Stimulated activated CD4-positive, alpha-beta T cell treated with anti-CD3 and anti-CD28 coated beads, Interleukin-15, amount 100 ng/mL, for 1 hour (primary cell): ENCODE data around the gene TGIF2.
"Not testable (repeated sequence)": the region's sequence is repeated elsewhere in the genome, so short reads cannot be mapped to it uniquely, and the experiment has no call there.

Source experiments
- DNase-seq, 2 donors: peaks; one replicate each; pipeline ENCODE4 v3.0.0-alpha.2; 2020; ENCODE audit warnings: low read depth in 1 of 2, low spot score in 1 of 2

Gene TGIF2

GRCh38 chr20:36613974-36614373 lies 40.6 kb downstream of the TGIF2 start:
- DNase-seq = no peak

DNA sequence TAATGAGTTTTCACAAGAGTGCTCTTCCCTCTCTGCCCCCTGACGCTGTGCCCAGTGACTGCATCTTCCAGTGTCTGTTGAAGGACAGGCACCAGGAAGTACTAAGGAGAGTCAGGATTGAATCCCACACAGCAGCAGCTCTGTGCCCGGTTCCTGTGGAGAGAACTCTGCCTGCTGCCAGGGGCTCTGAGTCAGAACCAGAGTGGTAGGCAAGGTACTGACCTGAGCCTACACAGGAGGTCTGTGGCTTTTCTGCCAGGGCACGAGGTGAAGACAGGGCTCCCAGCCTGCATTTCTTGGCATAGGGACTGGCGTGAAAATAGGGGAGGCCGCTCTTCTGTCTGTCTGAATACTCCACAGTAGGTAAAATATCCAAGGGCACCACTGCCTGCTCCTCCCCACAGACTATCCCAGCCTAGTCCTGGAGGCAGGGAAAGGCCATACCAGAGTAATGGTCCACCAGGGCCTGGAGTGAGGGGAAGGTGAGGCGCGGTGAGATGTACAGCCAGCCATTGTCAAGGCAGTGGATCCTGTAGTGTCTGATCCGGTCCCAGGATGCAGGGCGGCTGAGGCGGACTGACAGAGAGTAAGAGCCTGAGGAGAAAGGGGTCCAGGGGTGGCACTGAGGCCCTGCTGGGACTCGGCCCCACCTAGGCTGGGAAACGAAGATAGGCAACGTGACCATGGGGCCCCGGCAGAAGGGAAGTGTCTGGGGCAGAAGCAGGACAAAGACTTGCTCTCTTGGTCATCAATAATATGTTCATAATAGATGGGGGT lies 41.6 kb downstream of the TGIF2 start:
- DNase-seq = no peak

DNA sequence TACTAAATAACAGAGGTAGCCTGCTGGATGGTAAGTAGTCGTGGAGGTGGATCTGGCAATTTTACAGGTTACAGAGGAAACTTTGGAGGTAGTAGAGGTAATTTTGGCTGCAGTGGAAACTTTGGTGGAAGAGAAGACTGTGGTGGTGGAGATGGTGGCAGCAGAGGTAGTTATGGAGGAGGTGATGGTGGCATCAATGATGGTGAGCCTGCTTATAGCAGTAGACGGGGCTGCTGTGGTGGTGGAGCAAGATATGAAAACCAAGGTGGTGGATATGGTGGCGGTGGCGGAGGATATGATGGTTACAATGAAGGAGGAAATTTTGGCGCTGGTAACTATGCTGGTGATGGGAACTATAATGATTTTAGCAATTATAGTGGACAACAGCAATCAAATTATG lies 47.5 kb downstream of the TGIF2 start:
- DNase-seq = no peak

DNA sequence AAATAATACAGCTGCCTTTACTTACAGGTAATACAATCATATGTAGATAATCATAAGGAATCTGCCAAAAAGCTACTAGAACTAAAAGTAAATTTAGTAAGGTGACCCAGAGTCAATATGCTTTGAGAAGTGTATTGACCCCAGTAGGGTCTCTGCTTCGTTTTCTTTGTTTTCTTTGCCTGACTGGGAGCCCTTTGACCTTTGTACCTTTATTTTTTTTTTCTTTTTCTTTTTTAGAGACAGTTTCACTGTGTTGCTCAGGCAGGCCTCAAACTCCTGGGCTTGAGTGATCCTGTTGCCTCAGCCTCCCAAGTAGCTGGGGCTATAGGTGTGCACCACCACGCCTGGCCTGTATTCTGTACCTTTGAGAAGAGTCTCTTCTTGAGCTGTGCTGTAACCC lies 50.0 kb downstream of the TGIF2 start:
- no peak for DNase-seq

- no peak for DNase-seq
These were observed 50.9 kb downstream of the TGIF2 start for GRCh38 chr20:36624068-36624943.

DNA sequence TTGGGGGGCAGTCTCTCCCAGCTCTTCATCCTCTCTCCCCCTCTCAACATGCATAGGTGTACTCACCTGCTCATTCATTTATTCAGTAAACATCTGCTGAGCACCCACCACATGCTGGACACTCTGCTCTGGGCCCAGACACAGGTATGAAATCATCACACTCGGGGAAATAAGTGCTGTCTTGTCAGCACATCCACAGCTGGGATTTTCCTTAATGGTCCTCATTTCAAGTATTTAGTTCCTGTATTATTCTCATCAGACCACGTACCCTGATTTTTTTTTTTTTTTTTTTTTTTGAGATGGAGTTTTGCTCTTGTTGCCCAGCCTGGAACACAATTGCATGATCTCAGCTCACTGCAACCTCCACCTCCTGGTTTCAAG lies 51.5 kb downstream of the TGIF2 start:
- no peak for DNase-seq

DNA sequence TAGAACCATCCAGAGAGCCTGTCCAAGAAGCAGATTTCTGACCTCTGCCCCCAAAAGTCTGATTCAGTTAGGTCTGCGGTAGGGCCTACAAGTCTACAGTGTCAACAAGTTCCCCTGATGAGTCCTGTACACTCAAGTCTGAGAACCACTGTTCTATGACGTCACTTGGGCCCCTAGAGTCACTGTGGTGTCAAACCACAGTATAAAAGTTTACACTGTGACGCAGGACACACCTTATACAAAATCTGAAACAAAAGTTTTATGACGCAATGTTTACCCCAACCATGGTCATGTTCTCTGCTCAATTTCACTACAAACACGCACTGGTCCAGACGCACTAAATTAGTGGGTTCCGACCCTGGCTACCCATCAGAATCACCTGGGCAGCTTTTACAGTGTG lies 54.7 kb downstream of the TGIF2 start:
- DNase-seq = no peak

- DNase-seq = peak in 1 of 2 donors; percentile 13
These were observed 56.6 kb downstream of the TGIF2 start for GRCh38 chr20:36629719-36630681.

GRCh38 chr20:36631646-36632045 lies 58.2 kb downstream of the TGIF2 start:
- no peak for DNase-seq

DNA sequence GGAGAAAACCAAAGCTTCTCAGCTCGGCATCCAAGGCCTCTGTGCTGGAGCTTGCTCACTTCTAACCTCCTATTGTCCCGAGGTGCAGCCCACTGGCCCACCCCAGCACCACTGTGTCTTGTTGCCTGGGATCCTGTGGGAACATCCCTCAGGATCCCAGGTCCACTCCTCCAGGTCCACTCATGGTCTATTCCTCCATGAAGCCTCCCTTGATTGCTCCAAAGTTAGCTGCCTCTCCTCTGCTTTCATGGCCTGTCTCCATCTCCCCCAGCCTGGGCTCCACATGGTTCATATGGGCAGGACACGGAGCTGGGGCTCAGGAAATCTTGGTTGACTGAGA lies 58.7 kb downstream of the TGIF2 start:
- DNase-seq = no peak

DNA sequence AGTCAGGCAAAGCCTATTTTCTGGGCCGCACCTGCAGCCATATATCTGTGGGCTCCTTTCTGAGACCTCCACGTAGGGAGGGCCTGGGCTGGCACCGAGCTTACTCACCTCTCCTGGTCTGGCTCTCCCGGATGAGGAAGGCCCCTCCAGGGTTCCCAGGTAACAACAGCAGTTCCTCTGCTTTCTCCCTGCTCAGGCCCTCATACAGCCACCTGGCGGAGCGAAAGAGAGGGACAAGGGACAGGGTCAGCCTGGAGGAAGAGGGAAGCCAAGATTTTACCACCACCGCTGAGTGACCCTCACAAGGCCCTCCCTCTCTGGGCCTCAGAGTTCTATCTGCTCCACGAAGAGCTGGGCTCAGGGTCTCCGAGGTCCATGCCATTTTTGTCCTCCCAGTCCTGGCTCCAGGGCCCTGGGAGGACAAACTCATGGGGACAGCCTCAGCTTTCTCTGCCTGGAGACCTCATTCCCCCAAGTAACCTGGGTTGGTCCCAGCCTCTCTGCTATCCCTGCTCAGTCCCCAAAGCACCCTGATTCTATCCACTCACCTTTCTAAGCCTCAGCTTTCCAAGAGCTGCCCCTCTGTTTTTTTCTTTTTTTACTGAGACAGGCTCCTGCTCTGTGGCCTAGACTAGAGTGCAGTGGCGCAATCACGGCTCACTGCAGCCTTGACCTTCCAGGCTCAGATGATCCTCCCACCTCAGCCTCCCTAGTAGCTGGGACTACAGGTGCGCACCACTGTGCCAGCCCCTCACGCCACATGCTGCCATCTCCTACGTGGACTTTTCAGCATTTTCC lies 59.3 kb downstream of the TGIF2 start:
- no peak for DNase-seq

GRCh38 chr20:36633285-36633772 lies 59.9 kb downstream of the TGIF2 start:
- no peak for DNase-seq

GRCh38 chr20:36634342-36634741 lies 60.9 kb downstream of the TGIF2 start:
- no peak for DNase-seq

DNA sequence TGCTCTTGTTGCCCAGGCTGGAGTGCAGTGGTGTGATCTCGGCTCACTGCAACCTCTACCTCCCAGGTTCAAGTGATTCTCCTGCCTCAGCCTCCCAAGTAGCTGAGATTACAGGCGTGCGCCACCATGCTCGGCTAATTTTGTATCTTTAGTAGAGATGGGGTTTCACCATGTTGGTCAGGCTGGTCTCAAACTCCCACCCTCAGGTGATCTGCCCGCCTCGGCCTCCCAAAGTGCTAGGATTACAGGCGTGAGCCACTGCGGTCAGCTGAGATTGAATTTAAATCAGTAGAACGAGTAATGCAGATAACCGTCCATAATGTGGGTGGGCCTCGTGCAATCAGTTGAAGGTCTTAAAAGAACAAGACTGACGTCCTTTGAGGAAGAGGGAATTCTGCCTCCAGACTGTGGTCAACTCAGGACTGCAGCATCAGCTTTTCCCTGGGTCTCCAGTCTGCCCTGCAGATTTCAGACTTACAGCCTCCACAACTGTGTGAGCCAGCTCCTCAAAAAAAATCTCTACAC lies 65.5 kb downstream of the TGIF2 start:
- not testable (repeated sequence) for DNase-seq

GRCh38 chr20:36641506-36641843 lies 68.1 kb downstream of the TGIF2 start:
- DNase-seq = no peak

- DNase-seq = no peak
These were observed 68.7 kb downstream of the TGIF2 start for GRCh38 chr20:36642136-36642535.
